ENCODE data around the gene ETV6.
"Not testable (repeated sequence)": the region's sequence is repeated elsewhere in the genome, so short reads cannot be mapped to it uniquely, and the experiment has no call there.

The ETV6 gene

DNA sequence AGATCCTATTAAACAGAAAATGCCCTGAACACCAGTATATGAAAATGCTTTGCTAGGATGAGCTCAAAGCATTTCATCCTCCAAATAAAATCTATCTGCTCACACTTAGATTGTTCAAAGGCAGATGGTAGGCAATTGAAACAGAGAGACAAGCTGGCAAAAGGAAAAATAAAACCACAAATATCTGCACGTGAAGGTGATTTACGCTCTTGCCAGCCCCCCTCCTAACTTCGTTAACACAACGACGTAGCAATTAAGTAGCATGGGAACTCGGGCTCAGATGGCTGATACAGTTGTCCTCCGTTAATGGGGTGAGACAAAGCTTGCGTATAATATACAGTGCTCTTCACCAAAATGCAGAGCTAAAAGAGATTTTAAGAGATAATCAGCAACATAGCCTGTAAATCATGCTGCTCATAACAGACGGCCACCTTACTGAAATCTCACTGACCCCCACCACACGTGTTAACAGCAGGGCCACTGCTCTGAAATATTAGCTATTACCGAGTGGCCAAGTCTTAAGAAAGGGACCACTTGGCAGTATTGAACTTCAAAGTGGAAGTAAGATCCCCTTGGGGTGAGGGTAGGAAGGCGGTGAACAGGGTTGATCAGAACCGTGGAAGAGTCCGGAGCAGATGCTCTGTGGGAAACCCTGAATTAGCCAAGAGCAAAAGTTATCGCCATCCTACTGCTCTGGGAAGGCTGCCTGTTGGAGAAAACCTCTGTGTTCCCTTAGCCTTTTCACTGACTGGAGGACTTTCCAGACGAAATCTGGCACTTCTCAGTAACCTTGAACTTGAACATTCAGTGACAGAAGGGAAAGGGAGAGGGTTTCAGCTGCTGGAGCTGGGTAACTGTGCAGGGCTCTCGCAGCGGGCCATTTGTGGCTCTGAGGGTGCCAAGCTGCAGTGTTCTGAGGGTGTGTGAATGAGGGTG is 23.1 kb downstream of the ETV6 start:
- no peak for DNase-seq

DNA sequence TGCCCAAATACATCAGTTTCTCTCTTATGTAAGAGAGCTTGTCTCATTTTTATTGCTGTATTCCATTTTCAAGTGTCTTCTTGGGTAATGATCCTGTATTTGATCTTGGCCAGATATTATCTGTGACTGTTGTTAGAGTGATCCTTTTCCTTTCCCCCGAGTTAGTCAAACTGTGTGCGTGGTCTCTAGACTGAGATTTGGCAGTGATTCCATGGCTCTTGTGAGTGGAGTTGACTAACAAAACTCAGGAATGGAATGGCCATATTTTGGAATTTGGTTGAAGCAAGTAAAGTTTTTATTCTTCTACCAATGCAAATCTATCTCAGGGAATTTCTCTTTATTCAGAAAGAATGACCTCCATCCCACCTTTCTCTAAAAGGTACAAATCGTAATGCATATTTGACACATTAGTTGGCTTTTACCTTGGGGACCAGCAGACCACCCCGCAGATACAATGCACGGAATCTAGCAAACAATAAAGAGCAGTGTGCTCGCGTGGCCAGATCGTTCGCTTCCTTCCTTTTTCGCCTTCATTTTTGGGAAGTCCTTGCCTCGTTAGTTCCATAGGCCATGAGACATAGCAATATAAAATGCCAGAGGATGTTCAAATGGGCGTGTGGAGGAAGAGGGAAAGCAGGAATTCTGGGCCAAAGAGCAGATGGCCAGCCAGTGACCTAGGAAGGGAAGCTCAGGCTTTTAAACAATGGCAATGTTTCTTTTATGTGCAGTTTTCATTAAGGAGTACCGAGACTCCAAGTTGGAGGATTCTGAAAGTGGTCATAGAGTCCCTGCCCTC is 24.4 kb downstream of the ETV6 start:
- no peak for DNase-seq

DNA sequence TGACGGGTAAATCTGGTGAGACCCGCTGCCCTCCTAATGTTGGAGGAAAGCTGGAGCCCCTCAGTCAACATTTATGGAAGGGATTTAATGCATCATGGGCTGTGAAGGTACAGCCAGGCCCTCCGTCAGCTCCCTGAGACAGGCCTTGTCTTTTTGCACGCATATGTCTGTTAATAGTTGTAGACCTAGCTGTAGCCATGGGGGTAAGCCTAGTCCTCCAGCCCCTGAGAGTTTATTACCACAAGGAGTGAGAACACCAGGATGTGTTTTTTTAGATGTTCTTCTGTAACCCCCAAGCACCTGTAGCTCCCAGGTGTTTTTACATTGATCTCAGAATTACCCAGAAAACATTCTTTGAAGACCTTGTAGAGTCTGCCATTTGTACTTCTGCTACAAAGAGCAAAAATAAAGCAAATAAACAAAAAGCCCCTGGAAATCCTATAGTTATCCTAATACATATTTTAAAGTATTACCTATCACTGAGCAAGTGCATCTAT is 25.5 kb downstream of the ETV6 start:
- no peak for DNase-seq

DNA sequence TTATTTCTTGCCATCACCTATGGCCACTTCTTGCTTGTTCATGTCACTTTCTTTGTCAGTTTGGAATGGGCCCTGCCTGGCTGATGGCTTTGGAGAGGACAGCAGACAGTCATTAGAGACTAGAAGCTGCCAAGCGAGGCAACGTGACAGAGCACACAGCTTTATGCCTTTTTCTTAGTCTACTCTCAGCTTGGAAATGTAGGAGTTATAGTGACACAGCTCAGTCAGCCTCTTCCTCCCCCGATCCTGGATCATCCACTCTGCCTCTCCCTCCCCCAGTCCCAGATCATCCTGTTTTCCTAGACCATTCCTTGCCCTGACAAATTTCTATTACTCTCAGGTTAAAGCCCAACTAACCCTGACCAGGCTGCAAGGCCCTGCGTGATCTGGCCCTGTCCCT is 26.6 kb downstream of the ETV6 start:
- DNase-seq: no peak

DNA sequence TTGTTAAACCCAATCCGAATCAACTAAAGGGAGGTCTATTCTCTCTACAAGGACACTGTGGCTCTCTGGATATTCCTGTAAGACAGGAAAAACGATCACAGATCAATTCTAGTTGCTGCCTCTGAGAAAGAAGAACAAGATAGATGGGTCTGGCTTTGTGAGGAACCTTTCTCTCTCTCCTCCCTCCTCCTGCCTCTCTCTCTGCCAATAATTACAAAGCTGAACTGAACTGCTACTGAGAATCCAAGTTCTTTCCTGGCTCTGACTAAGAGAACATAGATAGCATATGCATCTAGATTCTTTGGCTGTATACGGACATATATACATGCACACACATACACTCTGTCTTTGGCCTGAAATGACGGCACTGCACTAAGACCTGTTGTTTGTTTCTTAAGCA is 27.6 kb downstream of the ETV6 start:
- no peak for DNase-seq

DNA sequence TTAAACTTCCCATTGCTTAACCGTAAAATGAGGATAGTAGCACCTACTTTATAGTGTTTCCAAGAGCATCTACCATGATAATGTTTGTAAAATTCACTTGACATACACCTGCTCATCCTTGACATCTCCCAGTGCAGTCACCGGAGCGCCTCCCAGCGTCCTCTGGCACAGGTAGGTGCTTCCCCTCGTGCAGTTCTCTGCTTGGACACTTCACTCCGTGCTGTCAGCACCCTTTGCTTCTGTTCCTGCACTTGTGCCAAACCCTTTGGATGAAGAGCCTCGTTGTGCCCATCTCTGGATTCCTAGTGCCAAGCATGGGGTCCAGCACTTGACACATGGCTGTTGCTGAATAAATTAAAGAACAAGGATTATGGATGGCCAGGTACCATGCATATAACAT is 28.3 kb downstream of the ETV6 start:
- DNase-seq: no peak

DNA sequence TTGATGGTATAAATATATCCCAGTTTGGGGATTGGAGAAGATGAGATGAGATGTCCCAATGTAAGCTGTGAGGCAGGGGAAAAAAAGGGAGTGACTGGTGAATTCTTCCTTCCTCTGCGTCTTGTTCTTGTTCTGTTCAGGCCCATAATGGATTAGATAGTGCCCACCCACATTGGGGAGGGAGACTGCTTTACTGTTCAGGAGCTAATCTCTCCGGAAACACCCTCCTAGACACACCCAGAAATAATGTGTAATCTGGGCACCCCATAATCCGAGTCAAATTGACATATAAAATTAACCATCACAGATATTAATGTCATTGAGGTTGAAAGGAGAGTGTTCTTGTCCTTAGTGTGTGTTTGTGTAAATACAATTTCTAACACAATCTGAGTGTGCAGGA is 29.3 kb downstream of the ETV6 start:
- DNase-seq: no peak

DNA sequence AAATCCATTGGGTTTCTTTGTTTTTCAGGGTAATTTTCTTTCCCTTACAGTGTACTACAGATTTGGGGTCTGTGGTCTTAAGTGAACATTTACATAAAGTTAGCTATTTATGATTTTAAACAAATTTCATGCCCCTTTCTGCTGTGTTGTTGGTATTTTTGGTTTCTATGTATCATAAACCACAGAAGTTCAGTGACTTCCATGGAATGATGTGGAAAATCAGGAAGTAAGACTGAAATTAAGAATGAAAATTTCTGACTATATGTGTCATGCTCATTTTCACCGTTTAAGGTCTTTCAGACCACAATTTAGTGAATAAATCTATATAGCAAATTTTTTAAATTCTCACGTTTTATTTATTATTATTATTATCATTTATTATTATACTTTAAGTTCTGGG is 31.7 kb downstream of the ETV6 start:
- no peak for DNase-seq

DNA sequence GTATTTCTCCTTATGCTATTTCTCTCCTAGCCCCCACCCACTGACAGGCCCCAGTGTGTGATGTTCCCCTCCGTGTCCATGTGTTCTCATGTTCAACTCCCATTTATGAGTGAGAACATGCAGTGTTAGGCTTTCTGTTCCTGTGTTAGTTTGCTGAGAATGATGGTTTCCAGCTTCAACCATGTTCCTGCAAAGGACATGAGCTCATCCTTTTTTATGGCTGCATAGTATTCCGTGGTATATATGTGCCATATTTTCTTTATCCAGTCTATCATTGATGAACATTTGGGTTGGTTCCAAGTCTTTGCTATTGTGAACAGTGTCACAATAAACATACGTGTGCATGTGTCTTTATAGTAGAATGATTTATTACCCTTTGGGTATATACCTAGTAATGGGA is 32.2 kb downstream of the ETV6 start:
- not testable (repeated sequence) for DNase-seq

DNA sequence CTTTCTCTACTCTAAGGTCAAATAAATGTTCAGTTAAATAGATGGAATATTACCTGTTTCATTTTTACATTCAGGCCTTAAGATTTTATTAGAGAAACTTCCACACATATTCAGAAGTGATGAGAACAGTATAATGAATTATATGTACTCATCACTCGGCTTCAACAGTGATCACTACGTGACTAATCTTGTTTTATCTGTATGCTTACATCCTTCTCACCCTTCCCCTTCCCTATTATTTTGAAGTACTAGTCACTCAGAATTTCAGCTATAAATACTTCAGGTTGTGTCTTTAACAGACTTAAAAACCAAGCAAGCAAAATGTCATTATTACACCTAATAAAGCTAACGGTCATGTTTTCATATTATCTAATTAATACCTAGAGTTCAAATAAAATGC is 34.9 kb downstream of the ETV6 start:
- DNase-seq: no peak

DNA sequence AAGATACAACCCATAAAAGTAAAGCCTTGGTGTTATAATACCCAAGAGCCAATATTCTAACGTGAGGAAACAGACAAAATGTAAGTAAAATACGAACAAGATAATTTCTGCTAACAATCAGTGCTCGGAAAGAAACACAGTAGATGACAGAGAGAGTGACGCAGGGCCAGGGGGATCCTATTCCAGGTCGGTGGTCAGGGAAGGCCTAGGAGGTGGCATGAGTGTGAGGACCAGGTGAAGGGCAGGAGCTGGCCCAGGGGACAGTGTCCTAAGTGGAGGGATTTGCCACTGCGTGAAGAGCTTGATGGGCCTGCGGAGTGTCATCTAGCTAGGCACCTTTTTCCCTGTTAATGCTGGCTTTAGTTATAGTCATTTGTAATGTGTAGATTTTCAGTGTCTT is 35.3 kb downstream of the ETV6 start:
- DNase-seq: no peak

DNA sequence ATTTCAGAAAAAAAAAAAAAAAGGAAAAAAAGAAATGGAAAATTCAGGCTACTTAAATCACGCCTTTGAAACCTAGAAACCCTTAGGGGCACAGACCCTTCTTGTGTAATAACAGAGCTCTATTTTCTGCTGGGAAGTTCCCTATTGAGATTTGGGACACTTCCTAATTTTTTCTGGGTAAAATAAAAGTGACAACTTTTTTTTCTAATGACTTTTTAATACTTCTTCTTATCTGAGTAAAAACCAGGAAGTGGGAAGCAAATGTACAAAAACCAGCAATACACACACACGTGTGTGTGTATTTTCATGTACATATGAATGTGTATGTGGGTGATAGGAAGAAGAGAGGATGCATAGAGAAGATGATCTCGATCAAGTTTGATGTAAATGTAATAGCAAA is 35.8 kb downstream of the ETV6 start:
- no peak for DNase-seq

DNA sequence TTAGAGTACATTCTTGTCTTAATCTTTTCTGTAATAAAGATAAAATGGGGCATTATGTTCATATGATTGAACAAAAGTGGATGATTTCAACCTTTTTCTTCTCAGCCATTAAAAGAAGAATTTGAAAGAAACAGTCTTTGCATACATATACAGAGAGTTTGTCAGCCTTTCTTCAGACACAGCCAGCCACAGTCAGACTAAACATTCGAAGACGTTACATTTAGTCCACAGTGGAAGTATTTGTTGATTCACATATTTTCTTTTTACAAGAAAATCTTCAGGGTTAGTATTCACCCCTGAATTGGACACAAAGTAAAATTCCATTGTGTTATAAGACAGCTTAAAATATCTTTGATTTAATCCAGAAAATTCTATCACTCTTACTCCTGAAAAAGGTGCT is 36.2 kb downstream of the ETV6 start:
- no peak for DNase-seq

DNA sequence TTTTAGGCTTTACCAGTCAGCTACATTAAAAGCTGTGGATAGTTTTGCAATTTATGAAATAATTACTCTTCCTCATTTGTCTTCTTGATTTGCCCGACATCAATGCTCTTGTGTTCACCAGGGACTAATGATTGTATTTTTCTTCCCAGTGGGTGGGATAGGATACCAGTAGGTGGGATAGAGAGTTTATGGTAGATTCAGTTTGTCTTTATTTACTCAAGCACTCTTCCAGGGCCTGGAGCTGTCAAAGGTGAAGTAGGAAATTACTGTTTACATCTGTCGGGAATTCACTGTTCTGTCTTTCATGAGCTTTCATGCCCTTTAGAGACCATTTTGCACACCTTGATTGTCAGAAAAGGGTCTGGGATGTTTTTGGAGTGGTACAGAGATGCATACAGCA is 36.6 kb downstream of the ETV6 start:
- DNase-seq: no peak

DNA sequence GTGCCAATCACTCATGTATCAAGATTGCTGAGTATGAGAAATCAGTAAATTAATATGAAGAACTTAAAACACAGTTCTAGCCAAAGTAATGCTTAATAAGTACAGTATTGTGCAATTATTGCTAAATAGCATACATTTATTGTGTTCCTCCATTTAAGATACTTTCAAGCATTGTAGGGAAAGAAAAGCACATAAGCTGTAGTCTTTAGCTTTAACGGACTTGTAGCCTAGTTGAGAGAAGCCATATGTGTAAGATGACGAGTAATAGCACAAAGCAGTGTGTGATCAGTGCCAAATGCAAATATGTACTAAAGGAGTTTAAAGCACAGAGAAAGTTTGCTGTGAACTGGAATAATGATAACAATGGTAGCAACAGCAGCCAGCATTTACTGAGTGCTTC is 38.1 kb downstream of the ETV6 start:
- DNase-seq: no peak

DNA sequence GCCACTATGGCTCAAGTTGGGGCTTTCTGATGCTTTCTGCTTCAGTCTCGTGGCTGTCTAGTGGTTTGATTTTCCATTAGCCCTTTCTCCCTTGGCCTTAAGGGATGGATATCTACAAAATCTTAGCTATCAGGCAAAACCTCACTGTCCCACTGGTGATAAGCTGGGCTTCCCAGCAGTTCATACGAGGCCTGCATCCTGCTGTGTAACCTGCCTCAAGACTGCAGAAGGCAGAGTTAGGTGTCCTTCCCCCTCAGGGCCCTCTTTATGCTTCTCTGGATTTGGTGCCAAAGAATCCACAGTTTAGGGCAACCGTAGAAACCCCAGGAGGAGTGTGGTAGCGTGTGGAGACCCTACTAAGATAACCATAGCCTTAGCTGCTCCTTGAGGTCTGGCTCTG is 38.9 kb downstream of the ETV6 start:
- DNase-seq: no peak

DNA sequence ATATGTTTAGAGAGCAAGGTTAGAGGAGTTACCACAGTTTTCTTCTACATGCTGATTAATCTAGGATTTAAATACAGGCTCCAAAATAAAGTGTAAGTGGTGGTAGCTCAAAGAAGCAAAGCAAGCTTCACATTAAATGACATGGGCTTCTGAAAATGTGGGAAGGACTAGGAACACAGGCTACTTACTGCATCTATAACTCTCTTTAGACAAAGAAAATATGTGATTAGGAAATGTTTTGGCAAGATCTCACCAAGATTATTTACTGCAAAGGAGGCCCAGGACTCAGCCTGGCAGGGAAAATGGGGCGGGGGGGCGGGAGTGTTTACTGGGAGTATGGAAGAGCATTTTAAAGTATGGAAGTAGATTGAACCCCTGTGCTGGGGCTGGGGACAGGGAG is 39.4 kb downstream of the ETV6 start:
- no peak for DNase-seq

DNA sequence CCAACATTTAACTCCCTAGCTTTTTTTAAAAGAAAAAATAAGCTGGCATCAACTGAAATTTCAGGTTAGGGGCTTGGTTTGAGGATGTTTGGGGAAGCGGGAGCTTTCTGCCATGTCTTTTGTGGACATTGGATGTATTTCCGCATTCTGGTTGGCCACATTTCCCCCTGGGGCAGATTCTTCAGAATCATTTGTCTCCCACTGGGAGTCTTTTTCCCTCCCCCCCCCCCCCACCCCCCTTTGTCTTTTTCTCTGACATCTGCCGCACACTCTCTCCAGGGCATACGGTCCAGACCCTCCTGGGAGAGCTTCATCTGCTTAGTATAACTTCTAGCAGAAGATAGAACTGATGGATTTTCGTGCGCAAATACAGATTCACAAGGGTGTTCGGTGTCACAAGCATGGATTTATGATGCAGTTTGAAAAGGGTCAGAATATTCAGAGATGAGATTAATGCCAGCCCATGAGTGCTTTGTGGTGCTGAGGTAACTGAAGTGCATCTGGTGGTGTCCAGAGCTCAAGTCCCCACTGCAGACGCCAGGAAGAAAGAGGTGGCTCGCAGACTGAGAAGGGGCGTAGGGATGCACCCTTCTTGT is 40.2 kb downstream of the ETV6 start:
- no peak for DNase-seq

DNA sequence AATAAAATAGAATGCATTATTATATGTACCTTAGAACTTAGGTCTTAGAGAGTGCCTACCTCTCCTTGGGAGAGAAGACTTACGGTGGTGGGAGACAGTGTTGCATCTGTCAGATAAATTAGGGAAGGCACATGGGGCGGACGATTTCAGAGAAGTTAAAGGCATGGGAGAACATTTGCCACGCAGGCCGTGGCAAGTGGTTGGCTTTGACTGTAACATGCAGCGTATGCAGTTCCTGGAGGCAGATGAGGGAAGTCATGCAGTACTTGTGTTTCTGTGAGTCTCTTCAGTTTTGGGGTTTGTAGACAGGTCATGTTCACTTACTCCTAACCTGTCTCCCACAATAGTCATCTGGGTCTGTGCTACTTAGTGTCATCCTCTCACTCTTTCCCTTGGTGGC is 43.6 kb downstream of the ETV6 start:
- DNase-seq: no peak

DNA sequence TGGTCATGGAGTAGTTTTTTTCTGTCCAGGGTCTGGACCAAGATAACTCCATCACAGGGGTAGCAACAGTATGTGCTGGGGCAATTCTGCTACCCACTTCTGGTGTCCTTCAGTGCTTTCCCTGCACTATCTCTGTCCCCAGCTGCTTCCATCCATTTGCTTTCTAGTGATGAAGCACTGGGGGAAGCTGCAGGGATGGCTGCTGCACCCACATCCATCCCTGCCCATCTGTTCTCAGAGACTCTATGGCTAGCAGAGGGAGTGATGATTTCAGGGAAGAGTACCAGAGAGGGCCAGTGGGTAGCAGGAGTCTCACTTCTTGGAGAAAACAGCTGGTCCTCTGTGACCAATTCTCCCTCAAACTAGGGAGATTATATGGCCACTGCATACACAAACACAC is 44.1 kb downstream of the ETV6 start:
- no peak for DNase-seq

DNA sequence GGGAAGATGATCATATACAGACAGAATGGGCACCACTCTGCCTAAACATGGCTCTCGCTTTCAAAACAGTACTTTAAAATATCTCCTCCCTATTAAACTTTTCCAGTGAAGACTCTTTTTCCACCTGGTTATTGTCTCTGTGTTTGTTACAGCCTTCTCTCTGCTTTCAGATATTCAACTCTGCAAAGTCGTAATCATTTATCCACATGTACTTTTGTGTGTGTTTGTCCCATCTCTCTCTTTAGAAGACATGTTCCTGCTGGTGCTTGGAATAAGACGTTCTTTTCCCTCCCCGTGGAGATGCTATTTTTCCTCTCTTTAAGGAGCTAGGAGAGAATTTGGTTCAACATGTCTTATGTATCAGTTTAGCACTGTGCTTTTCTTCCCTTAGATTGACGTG is 45.1 kb downstream of the ETV6 start:
- DNase-seq: no peak

DNA sequence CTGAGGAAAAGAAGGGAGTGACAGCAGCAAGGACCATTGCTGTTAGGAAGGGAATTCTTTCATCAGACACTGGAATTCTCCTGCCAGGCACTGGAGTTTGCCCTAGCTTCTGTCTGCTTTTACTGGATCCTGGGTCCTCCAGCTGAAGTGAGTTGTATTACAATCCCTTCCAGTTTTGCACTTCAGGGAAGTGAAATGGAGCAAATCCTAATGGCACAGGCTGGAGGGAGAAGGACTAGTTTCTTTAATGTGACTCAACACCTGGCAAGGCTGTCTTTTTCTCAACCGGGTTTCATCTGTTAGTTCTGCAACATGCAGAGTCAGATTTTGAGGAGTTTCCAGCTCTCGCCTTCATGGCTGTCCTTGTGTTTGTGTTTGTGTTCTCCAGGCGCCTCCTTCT is 45.8 kb downstream of the ETV6 start:
- no peak for DNase-seq

DNA sequence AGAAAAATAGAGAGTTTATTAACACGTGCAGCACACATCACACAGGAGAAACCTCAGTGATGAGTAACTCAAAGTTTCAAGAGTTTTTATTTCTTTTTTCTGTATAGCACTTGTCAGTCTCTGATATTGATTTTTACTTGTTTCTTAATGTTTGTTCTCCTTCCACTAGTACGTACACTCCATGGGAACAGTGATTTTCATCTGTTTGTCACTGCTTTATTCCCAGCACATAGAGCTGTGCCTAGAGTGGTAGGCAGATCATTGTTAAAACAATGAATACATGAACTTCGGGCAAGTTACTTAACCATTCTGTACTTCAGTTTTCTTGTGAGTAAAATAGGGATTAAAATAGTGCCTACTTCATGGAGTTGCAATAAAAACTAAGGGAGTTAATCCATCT is 46.6 kb downstream of the ETV6 start:
- no peak for DNase-seq

DNA sequence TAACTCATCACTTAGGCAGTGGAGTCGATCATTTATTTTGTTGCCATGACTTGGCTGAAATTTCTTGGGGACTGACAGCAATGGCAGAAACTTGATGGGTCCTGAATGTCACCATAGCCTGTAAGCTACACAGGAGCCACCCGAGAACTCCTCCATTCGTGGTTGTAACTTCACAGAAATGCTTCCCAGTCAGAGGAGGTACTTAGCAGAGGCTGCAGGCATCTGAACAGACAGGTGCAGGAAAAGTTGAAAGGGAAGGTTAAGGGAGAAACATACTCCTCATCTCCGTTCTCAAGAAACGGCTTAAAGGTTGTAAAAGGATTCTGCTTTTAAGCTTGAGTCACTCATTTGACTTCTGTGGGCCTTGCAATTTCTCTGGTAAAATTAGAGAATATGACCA is 47.7 kb downstream of the ETV6 start:
- DNase-seq: no peak

Measured in CD4-positive, alpha-beta T cell treated with Interleukin-10 for 1 hour (primary cell).